GM21447 (cell line): Measurements from ENCODE around the gene LCE4A.

Source experiments
- ATAC-seq: cut with Tn5 transposase; IDR thresholded peaks from one replicate; pipeline ENCODE4 v1.9.1; 2021; ENCODE audit not compliant: unreplicated experiment

The LCE4A gene

DNA sequence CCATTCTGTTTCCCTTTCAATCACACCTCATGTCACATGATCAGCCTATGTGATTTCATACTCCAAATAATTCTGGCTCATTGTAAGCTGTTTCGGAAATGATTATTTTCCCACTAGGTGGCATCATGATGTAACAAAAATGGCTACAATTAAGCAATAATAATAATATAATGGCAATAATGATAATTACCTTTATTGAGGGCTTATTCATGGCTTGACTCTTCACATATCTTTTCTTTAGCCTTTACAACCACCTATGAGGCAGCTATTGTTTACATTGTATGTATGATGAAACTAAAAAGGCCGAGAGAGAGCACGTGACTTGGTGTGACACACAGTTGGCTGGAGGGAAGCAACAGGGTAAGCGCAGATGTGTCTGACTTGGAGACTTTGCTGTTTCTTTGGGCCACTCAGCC lies 37.3 kb downstream of the LCE4A start:
- no peak for ATAC-seq

DNA sequence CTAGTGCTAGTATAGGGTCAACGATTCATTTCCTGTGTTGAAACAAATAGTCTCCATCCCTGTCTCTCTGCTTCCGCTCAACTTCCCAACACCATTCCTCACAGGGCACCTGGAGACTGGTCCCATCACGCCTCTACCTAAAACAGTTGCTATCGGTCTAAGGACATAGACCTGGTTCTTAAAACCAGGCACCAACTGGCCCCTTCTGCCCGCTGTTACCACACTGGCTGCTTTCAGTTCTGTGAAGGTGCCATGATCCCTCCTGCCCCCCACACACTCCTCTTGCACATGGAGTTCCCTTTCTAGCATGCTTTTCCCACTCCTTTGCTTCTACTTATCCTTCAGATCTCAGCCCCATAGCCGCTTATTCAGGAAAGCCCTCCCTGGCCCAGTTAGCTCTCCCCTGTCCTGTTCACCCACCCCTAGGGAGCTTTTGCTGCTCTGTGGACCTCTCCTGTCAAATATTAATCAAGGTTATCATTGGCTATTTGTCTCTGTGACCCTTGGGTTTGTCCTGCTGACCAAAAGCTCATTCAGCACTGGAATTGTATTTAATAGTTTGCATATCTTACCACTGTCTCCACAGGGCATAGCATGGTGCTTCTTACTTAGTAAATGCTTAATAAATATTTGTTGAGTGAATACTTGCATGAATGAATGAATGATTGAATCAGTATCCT lies 37.9 kb downstream of the LCE4A start:
- no peak for ATAC-seq

- ATAC-seq = no peak
These were observed 39.9 kb downstream of the LCE4A start for GRCh38 chr1:152747831-152748230.

GRCh38 chr1:152752225-152752624 lies 44.3 kb downstream of the LCE4A start:
- ATAC-seq = no peak

- no peak for ATAC-seq
These were observed 45.6 kb downstream of the LCE4A start for GRCh38 chr1:152753586-152753985.

GRCh38 chr1:152756872-152757271 lies 48.9 kb downstream of the LCE4A start:
- ATAC-seq = no peak

- ATAC-seq = no peak
These were observed 49.8 kb downstream of the LCE4A start, which contains the start of gene KPRP for GRCh38 chr1:152757747-152758146. Gene KPRP, plus strand, starts transcription at chr1:152758025. Its CDS starts 1,564 bp downstream, at chr1:152759589.

GRCh38 chr1:152758636-152759035 lies 50.7 kb downstream of the LCE4A start:
- no peak for ATAC-seq
